IPS-18c (cell line): ENCODE data around the gene CARM1.

Experiments
- H3K4me3 ChIP-seq: 2 replicates; pipeline ENCODE4 v1.7.0; 2013; ENCODE audit warnings: low read depth, mild to moderate bottlenecking, low read length, moderate library complexity; ENCODE audit not compliant: insufficient read depth
- H3K9me3 ChIP-seq: one replicate; pipeline ENCODE4 v1.6.1; 2013; ENCODE audit warnings: mild to moderate bottlenecking, low read length, moderate library complexity; ENCODE audit not compliant: control insufficient read depth, insufficient read depth

CARM1 gene

GRCh38 chr19:10888421-10888866 lies 17.1 kb downstream of the CARM1 start:
- Histone ChIP-seq H3K9me3 (no peaks in the 10 kb centered on the region), H3K4me3 (no peak overlapping the region)

GRCh38 chr19:10889880-10890279 lies 18.5 kb downstream of the CARM1 start:
- Histone ChIP-seq H3K4me3 (no peak overlapping the region), H3K9me3 (no peaks in the 10 kb centered on the region)

GRCh38 chr19:10891405-10892086 lies 20.2 kb downstream of the CARM1 start:
- Histone ChIP-seq H3K9me3 (no peaks in the 10 kb centered on the region), H3K4me3 (no peak overlapping the region)

GRCh38 chr19:10892256-10892655 lies 20.9 kb downstream of the CARM1 start:
- Histone ChIP-seq H3K4me3 (no peak overlapping the region), H3K9me3 (no peaks in the 10 kb centered on the region)

GRCh38 chr19:10894911-10895213 lies 23.5 kb downstream of the CARM1 start:
- Histone ChIP-seq H3K4me3 (no peak overlapping the region), H3K9me3 (no peaks in the 10 kb centered on the region)

- no peaks in the 10 kb centered on the region for H3K9me3 ChIP-seq
- no peak overlapping the region for H3K4me3 ChIP-seq
These were observed 24.0 kb downstream of the CARM1 start for GRCh38 chr19:10895363-10895762.

GRCh38 chr19:10895920-10896319 lies 24.6 kb downstream of the CARM1 start:
- Histone ChIP-seq H3K9me3 (no peaks in the 10 kb centered on the region), H3K4me3 (no peak overlapping the region)

GRCh38 chr19:10896851-10897526 lies 25.6 kb downstream of the CARM1 start:
- no peaks in the 10 kb centered on the region for H3K9me3 ChIP-seq
- no peak overlapping the region for H3K4me3 ChIP-seq

- no peak overlapping the region for H3K4me3 ChIP-seq
These were observed 27.3 kb downstream of the CARM1 start for GRCh38 chr19:10898633-10899032.

GRCh38 chr19:10899151-10899653 lies 27.8 kb downstream of the CARM1 start:
- no peak overlapping the region for H3K4me3 ChIP-seq
- no peaks in the 10 kb centered on the region for H3K9me3 ChIP-seq

More at GRCh38 chr19:10898633-10899032, 27.3 kb downstream of the CARM1 start:
- H3K9me3 ChIP-seq, result no peaks in the 10 kb centered on the region

GRCh38 chr19:10907925-10908324 lies 36.6 kb downstream of the CARM1 start:
- H3K9me3 ChIP-seq, result peaks cover 2% of the 10 kb centered on the region
- no peak overlapping the region for H3K4me3 ChIP-seq

- Histone ChIP-seq H3K9me3 (peaks cover 2% of the 10 kb centered on the region), H3K4me3 (no peak overlapping the region)
These were observed 37.1 kb downstream of the CARM1 start for GRCh38 chr19:10908380-10908960.

- Histone ChIP-seq H3K9me3 (peaks cover 2% of the 10 kb centered on the region), H3K4me3 (no peak overlapping the region)
These were observed 40.4 kb downstream of the CARM1 start for GRCh38 chr19:10911579-10912363.

GRCh38 chr19:10912619-10913018 lies 41.3 kb downstream of the CARM1 start:
- no peak overlapping the region for H3K4me3 ChIP-seq
- peaks cover 2% of the 10 kb centered on the region for H3K9me3 ChIP-seq

GRCh38 chr19:10913716-10914340 lies 42.5 kb downstream of the CARM1 start:
- Histone ChIP-seq H3K4me3 (no peak overlapping the region), H3K9me3 (peaks cover 2% of the 10 kb centered on the region)

GRCh38 chr19:10915130-10916091 lies 44.1 kb downstream of the CARM1 start:
- H3K9me3 ChIP-seq, result peaks cover 2% of the 10 kb centered on the region
- H3K4me3 ChIP-seq, result no peak overlapping the region
